SK-N-SH (cell line): ENCODE results near the gene UCK1.

Source experiments
- GABPA ChIP-seq: IDR thresholded peaks from 2 replicates; pipeline ENCODE4 v1.4.0; 2012; ENCODE audit warnings: low read depth, mild to moderate bottlenecking
- POLR2AphosphoS5 ChIP-seq: IDR thresholded peaks from 2 replicates; pipeline ENCODE4 v1.6.1; 2012; ENCODE audit warnings: low read depth, low read length

DNA sequence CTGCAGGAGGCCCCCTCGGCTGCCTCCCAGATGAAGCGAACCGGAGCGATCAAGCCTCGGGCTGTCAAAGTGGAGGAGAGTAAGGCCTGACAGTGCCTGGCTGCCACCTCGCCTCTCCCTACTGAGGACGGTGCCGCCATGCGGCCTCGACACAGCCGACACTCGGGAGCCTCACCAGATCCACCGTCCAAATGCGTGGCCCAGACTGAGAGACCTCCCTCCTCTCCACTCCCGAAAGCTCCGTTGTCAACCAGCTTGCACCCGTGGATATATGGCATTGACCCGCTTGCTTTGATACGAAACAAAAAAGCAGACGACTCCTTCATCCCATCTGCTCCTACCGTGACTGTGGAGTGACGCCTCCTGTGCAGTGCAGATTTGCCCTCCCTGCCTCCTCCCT lies 35.3 kb downstream of the UCK1 start:
- no peak for TF ChIP-seq GABPA
- no peak for TF ChIP-seq POLR2AphosphoS5
